Prostate gland (tissue), 2 donors: Measurements from ENCODE around the gene STPG3. TPM values are rescaled to one million over a fixed set of nuclear protein-coding genes. Genes with fewer than 3 reads are reported as not detected.

Source experiments
- DNase-seq: peaks from one replicate; pipeline ENCODE4 v3.0.0-alpha.2; 2019; ENCODE audit warnings: low spot score
- H3K27ac ChIP-seq, 2 donors: fragments of 200-600 bp; sonication (generic); 2 replicates each; pipeline ENCODE4 v1.5.1; 2017 to 2019
- H3K27me3 ChIP-seq: fragments of 200-600 bp; sonication (generic); replicated peaks from 2 replicates; pipeline ENCODE4 v1.5.1; 2019; ENCODE audit not compliant: insufficient read depth
- H3K36me3 ChIP-seq, 2 donors: fragments of 200-600 bp; sonication (generic); 1 replicate in 1 of 2; 2 replicates in 1 of 2; pipeline versions ENCODE4 v1.5.1 to v1.8.1; 2017 to 2019
- H3K4me1 ChIP-seq: fragments of 200-600 bp; sonication (generic); replicated peaks from 2 replicates; pipeline ENCODE4 v1.5.1; 2019
- H3K4me3 ChIP-seq, 2 donors: fragments of 200-600 bp; sonication (generic); 2 replicates each; pipeline ENCODE4 v1.5.1; 2017 to 2019
- H3K9me3 ChIP-seq: fragments of 200-600 bp; sonication (generic); 2 replicates; pipeline ENCODE4 v1.5.1; 2017
- POLR2A ChIP-seq: fragments of 450-650 bp; IDR thresholded peaks from one replicate; pipeline ENCODE4 v1.6.1; 2016; ENCODE audit warnings: antibody characterized with exemption, mild to moderate bottlenecking
- POLR2AphosphoS5 ChIP-seq: sonication (generic); formaldehyde crosslinking; IDR thresholded peaks from one replicate; pipeline ENCODE4 v1.6.1; 2017; ENCODE audit warnings: antibody characterized with exemption
- WGBS: methylation state at CpG from one replicate; pipeline ENCODE4 v1.1.5; 2018; 5-methylcytosine and 5-hydroxymethylcytosine counted together
- intact Hi-C: fragments of 100-400 bp; cut with DNase I; formaldehyde crosslinking; loops from one replicate; pipeline ENCODE4 v1.14.2; 2022
- total RNA-seq, 2 donors: library from RNA; depleted of rRNA; stranded (reverse); fragments of >200 nt; gene quantifications; one replicate each; pipeline ENCODE4 v1.1.0, GENCODE V29; 2016
- TF ChIP-seq, protein P1 (sequence below), 4 experiments: fragments of 200-600 bp in 2 of 4; fragments of 450-650 bp in 2 of 4; sonication (generic) in 2 of 4; IDR thresholded peaks; 1 replicate in 3 of 4; 2 replicates in 1 of 4; pipeline ENCODE4 v1.5.1; 2016 to 2019; ENCODE audit warnings: antibody characterized with exemption in 4 of 4, mild to moderate bottlenecking in 2 of 4, moderate library complexity in 2 of 4

Gene STPG3
- total RNA-seq, 2 donors from 2014 or later = 4.2 TPM; not detected in 1

DNA sequence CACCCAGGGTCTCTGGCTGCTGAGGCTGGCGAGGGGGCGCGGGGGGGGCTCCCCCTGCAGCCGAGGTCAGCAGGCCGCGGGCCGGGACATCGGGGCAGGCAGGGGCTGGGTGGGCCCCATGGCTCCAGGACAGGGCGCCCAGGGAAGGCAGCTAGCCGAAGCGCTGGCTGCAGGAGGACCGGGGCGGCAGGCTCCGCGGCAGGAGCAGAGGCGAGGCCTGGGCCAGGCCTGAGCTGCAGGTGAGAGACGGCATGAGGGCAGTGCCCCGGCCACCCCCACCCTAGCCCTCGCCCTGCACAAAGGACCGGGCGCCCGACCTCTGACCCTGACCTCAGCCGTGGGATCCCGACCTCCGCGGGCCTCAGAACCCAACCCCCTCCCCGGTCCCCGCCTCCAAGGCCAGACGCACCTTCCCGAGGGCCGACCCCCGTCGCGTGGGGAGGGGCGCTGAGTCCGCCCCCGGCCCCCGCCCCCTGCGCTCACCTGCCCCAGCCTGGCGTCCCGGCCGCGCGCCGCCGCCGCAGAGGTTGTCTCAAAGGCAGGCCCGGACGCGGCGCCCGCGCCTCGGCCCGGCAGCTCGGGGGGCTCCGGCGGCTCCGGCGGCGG, 29.5 kb upstream of the STPG3 start:
- DNase-seq = no peak

DNA sequence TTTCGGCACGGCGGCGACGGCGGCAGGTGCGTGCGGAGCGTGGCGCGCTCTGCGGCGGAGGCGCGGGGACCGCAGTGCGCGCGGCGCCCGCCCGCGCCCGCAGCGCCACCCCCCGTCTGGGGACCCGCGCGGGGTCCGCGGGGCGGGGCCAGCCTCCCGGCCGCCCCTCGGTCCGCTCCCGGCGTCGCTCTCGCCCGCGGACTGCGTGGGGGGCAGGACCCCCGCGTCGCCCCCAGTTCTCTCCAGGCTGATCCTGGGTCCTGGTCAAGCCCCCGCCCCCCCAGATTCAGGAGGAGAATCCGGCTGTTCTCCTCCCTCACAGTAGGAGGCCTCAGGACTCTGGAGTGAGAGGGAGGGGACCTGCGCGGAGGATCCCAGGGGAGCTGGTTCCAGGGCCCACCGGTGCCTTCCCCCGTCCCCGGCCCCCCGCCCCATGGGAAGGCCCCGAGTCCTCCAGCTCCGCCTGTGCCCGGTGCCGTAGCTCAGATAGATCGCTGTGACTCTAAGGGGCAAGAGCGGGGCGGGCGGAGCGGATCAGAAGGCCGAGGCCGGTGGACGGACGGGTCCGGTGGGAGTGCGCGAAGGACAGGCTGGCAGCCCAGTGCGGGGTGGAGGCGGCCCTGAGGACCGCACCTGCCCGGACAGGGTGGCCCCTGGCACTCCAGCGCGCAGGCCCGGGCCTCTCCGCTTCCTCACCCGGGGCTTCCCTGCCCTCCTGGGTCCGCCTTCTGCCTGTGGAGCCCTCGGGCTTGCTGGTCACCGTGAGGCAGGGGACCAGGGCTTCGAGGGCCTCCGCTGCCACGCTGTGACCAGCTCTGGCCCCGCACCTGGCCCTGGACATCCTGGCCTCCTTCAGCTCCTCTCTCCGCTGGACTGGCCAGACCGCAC, 28.7 kb upstream of the STPG3 start, which contains the start of gene RNF208:
Gene RNF208 (minus strand): TSS at position 51 of the 888 bp plus-strand sequence. CDS start 1,028 bp downstream, outside the sequence.
- Histone ChIP-seq H3K27me3 (no peaks in the 10 kb centered on the region), H3K4me3 (peak within 1 kb of the TSS; percentile 45 to 54), H3K9me3 (no peaks in the 10 kb centered on the region), H3K36me3 (no peaks in the 10 kb centered on the region), H3K4me1 (peaks cover 5% of the 10 kb centered on the region), H3K27ac (peak within 1 kb of the TSS; percentile 76 to 78)
- TF ChIP-seq, protein P1, sequence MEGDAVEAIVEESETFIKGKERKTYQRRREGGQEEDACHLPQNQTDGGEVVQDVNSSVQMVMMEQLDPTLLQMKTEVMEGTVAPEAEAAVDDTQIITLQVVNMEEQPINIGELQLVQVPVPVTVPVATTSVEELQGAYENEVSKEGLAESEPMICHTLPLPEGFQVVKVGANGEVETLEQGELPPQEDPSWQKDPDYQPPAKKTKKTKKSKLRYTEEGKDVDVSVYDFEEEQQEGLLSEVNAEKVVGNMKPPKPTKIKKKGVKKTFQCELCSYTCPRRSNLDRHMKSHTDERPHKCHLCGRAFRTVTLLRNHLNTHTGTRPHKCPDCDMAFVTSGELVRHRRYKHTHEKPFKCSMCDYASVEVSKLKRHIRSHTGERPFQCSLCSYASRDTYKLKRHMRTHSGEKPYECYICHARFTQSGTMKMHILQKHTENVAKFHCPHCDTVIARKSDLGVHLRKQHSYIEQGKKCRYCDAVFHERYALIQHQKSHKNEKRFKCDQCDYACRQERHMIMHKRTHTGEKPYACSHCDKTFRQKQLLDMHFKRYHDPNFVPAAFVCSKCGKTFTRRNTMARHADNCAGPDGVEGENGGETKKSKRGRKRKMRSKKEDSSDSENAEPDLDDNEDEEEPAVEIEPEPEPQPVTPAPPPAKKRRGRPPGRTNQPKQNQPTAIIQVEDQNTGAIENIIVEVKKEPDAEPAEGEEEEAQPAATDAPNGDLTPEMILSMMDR (IDR thresholded peaks at IDR 0.05) = no peak
- TF ChIP-seq POLR2AphosphoS5 = no peak
- 2% methylated on average over 10 of the region's 88 CpGs for WGBS
- DNase-seq = no peak
- intact Hi-C loops = no loop called here

More for the DNA sequence above, 29.5 kb upstream of the STPG3 start:
- 11% methylated on average over 14 of the region's 61 CpGs for WGBS
- H3K36me3 ChIP-seq = no peaks in the 10 kb centered on the region
- no peaks in the 10 kb centered on the region for H3K27me3 ChIP-seq
- H3K4me3 ChIP-seq = peak overlapping the region; percentile 37 to 45
- H3K27ac ChIP-seq = peak overlapping the region in 1 of 2 donors; percentile 50
- TF ChIP-seq POLR2AphosphoS5 (no peak), POLR2A (no peak)
- TF ChIP-seq, protein P1 (IDR thresholded peaks at IDR 0.05) = no peak
- intact Hi-C loops = no loop called here
- H3K4me1 ChIP-seq = peaks cover 5% of the 10 kb centered on the region
- H3K9me3 ChIP-seq = no peaks in the 10 kb centered on the region

DNA sequence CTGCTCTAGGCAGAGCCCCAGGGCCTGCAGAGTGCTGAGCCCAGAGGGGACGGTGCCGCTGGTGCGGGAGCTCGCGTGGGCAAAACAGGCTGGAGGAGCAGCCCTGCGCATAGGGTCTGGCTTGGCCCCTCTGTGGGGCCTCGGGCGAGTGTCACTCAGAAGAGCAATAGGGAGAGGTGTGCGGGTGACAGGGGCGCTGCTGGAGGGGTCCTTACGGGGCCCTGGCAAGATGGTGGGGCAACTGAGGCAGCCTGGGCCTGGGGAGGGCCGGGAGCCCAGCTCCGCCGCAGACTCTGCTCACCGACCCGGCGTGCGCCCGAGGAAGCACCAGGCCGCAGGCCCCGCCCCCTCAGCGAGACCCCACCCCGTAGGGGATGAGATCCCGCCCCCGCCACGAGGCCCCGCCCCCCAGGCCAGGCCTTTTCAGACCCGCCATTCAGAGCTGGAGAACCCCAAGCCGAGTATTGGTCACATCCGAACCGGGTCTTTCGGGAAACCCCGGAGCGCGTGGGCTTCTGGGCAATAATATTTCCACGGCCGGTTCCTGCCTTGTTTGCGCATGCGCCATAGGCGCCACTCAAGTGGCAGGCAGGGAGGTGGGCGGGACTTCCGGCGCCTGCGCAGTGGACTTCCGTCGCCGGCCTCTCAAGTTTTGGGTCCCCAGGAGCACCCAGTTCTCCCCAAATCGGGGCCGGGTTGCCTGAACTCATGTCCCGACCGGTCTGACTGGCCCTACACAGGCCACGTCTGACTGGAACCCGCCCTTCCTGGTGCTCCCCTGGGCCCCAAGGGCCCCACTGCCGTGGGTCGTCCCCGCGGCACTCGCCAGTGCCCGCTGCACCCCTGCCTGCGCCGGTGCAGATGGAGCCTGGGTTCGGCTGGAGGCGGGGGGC, 27.8 kb upstream of the STPG3 start:
- Histone ChIP-seq H3K27ac (peak overlapping the region; percentile 76 to 78), H3K27me3 (no peaks in the 10 kb centered on the region), H3K9me3 (no peaks in the 10 kb centered on the region), H3K4me3 (peak overlapping the region; percentile 45 to 54), H3K4me1 (peaks cover 4% of the 10 kb centered on the region), H3K36me3 (no peaks in the 10 kb centered on the region)
- intact Hi-C loops = no loop called here
- TF ChIP-seq POLR2A (peak; percentile 34), POLR2AphosphoS5 (peak; percentile 98)
- TF ChIP-seq, protein P1 (IDR thresholded peaks at IDR 0.05) = peak in 1 of 4 experiments; percentile 11
- DNase-seq = peak; percentile 96
- 2% methylated on average over 29 of the region's 63 CpGs for WGBS

DNA sequence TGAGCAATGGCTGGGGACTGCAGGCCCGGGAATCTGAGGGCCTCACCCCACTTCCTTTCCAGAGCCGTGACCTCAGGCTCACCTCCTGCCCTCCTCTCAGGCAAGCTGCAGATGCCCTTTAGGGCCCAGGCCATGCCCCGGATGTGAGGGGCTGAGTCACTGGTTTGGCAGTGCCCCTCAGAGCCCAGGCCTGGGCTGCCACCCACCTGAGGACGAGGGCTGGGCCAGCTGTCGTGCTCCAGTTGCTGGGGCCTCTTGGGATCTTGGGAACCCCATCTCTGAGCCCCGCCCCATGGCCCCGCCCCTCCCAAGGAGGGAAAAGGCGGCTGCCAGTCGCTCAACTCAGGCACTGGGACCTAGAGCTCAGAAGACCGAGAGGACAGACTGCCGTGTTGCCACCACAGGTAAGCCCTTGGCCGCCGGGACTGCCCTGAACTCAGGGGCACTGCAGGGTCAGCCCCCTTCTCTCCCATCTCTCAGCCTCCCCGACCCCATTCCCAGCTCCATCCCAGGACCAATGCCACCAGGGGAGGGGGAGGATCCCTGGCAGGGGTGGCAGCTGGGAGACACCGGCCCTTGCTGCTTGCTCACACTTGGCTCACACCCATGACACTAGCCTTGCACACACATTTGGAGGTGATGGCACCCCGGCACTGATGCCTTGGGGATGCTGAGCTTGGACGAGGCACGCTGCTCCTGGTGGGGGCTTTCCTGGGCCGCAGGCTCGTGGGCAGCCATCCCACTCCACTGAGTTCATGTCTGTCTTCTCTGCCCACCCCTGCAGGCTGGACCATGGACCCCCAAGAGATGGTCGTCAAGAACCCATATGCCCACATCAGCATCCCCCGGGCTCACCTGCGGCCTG, 26.0 kb upstream of the STPG3 start, which contains the start of gene CYSRT1:
Gene CYSRT1 (plus strand): TSS at position 345 of the 865 bp plus-strand sequence. CDS start 448 bp downstream, at position 793.
- no peaks in the 10 kb centered on the region for H3K36me3 ChIP-seq
- H3K27me3 ChIP-seq = no peaks in the 10 kb centered on the region
- H3K27ac ChIP-seq = peak within 1 kb of the TSS; percentile 78 to 79
- H3K4me1 ChIP-seq = peaks cover 4% of the 10 kb centered on the region
- DNase-seq = no peak
- 58% methylated on average over 23 of the region's 23 CpGs for WGBS
- peak within 1 kb of the TSS; percentile 45 to 54 for H3K4me3 ChIP-seq
- H3K9me3 ChIP-seq = no peaks in the 10 kb centered on the region
- TF ChIP-seq, protein P1 (IDR thresholded peaks at IDR 0.05) = no peak
- TF ChIP-seq POLR2AphosphoS5 = no peak
- no peak for TF ChIP-seq POLR2A
- intact Hi-C loops = loop anchor here (5.0 kb wide), 1 partner anchor 108 kb away; no protein-coding TSS in a partner anchor
